K562 (cell line): ENCODE measurements around the gene RAB5B. TPM values are rescaled to one million over a fixed set of nuclear protein-coding genes. Genes with fewer than 3 reads are reported as not detected.

Experiments used
- ADNP ChIP-seq: fragments of 200-800 bp; sonication (Bioruptor generic); IDR thresholded peaks from 2 replicates; pipeline ENCODE4 v1.6.1; 2016; ENCODE audit warnings: missing genetic modification characterization, missing compliant biosample characterization
- BCOR ChIP-seq: fragments of 450-650 bp; IDR thresholded peaks from 2 replicates; pipeline ENCODE4 v1.6.1; 2016
- CBX1 ChIP-seq: sonication (generic); IDR thresholded peaks from 2 replicates; pipeline ENCODE4 v1.6.1; 2016; ENCODE audit warnings: antibody characterized with exemption, low read depth, mild to moderate bottlenecking
- CEBPB ChIP-seq: fragments of 450-650 bp; IDR thresholded peaks from 2 replicates; pipeline ENCODE4 v1.6.1; 2016; ENCODE audit warnings: missing genetic modification characterization, missing compliant biosample characterization
- ELK3 ChIP-seq: fragments of 450-650 bp; formaldehyde crosslinking; IDR thresholded peaks from 2 replicates; pipeline ENCODE4 v1.4.0; 2020; ENCODE audit warnings: mild to moderate bottlenecking
- FOXJ3 ChIP-seq: sonication (generic); formaldehyde crosslinking; IDR thresholded peaks from 2 replicates; pipeline ENCODE4 v1.4.0; 2020; ENCODE audit warnings: mild to moderate bottlenecking, missing genetic modification reagents
- FOXK1 ChIP-seq: sonication (generic); formaldehyde crosslinking; IDR thresholded peaks from 2 replicates; pipeline ENCODE4 v1.8.0; 2022; ENCODE audit warnings: missing genetic modification reagents, mild to moderate bottlenecking, borderline replicate concordance
- LARP7 ChIP-seq: fragments of 450-650 bp; IDR thresholded peaks from 2 replicates; pipeline ENCODE4 v1.6.1; 2016
- LEF1 ChIP-seq: fragments of 450-650 bp; IDR thresholded peaks from 2 replicates; pipeline ENCODE4 v1.6.1; 2016; ENCODE audit warnings: mild to moderate bottlenecking
- MAFK ChIP-seq: IDR thresholded peaks from 2 replicates; pipeline ENCODE4 v1.6.1; 2011; ENCODE audit warnings: low read length, improper control_type of control experiment
- MCM3 ChIP-seq: fragments of 450-650 bp; IDR thresholded peaks from 2 replicates; pipeline ENCODE4 v1.6.1; 2016
- MTA2 ChIP-seq: fragments of 450-650 bp; IDR thresholded peaks from 2 replicates; pipeline ENCODE4 v1.6.1; 2016; ENCODE audit warnings: low read depth
- POLR2A ChIP-seq: fragments of 450-650 bp; conservative IDR thresholded peaks from 2 replicates; pipeline ENCODE4 v1.6.1; 2016
- RB1 ChIP-seq: fragments of 450-650 bp; IDR thresholded peaks from 2 replicates; pipeline ENCODE4 v1.6.1; 2017; ENCODE audit warnings: low read depth, mild to moderate bottlenecking
- RBM17 ChIP-seq: fragments of 200-400 bp; formaldehyde crosslinking; IDR thresholded peaks from 2 replicates; pipeline ENCODE4 v1.6.1; 2017; ENCODE audit warnings: low read depth, mild to moderate bottlenecking, low read length, borderline replicate concordance
- SIN3B ChIP-seq: fragments of 450-650 bp; IDR thresholded peaks from 2 replicates; pipeline ENCODE4 v1.6.1; 2017; ENCODE audit warnings: low read depth, mild to moderate bottlenecking, moderate library complexity
- SMAD1 ChIP-seq: fragments of 150-350 bp; IDR thresholded peaks from 2 replicates; pipeline ENCODE4 v1.6.1; 2014; ENCODE audit warnings: low read length, low read depth; ENCODE audit not compliant: partially characterized antibody
- TAF15 ChIP-seq: fragments of 200-400 bp; formaldehyde crosslinking; IDR thresholded peaks from 2 replicates; pipeline ENCODE4 v1.6.1; 2017; ENCODE audit warnings: mild to moderate bottlenecking, low read depth, low read length, moderate library complexity
- TARDBP ChIP-seq: fragments of 450-650 bp; IDR thresholded peaks from 2 replicates; pipeline ENCODE4 v1.6.1; 2016
- ZNF212 ChIP-seq: fragments of 450-650 bp; formaldehyde crosslinking; IDR thresholded peaks from 2 replicates; pipeline ENCODE4 v1.4.0; 2020; ENCODE audit warnings: mild to moderate bottlenecking
- ZNF316 ChIP-seq: fragments of 450-650 bp; IDR thresholded peaks from 2 replicates; pipeline ENCODE4 v1.6.1; 2016
- ZNF668 ChIP-seq: fragments of 250-450 bp; sonication (Bioruptor Pico); IDR thresholded peaks from 2 replicates; pipeline ENCODE4 v1.8.0; 2022; ENCODE audit warnings: mild to moderate bottlenecking, inconsistent platforms
- ZNF699 ChIP-seq: fragments of 250-450 bp; sonication (Bioruptor Pico); IDR thresholded peaks from 2 replicates; pipeline ENCODE4 v1.8.0; 2021; ENCODE audit warnings: mild to moderate bottlenecking, moderate library complexity; ENCODE audit not compliant: insufficient replicate concordance
- ZNF740 ChIP-seq, 3 experiments: fragments of 200-800 bp in 1 of 3; sonication (Bioruptor generic) in 1 of 3; sonication (generic) in 1 of 3; formaldehyde crosslinking in 1 of 3; IDR thresholded peaks; 2 replicates each; pipeline versions ENCODE4 v1.6.1 to v1.8.0; 2016 to 2022; ENCODE audit warnings: mild to moderate bottlenecking in 2 of 3, missing compliant biosample characterization in 2 of 3, missing genetic modification characterization in 2 of 3, missing genetic modification reagents in 1 of 3
- ZNF75A ChIP-seq: fragments of 450-650 bp; formaldehyde crosslinking; IDR thresholded peaks from 2 replicates; pipeline ENCODE4 v1.4.0; 2020; ENCODE audit warnings: mild to moderate bottlenecking
- ZNF778 ChIP-seq: fragments of 450-650 bp; formaldehyde crosslinking; IDR thresholded peaks from 2 replicates; pipeline ENCODE4 v1.4.0; 2020; ENCODE audit warnings: mild to moderate bottlenecking, moderate library complexity
- polyA plus RNA-seq, 8 experiments: library from polyadenylated mRNA; depleted of rRNA in 4 of 8; stranded (reverse) in 5 of 8; unstranded in 3 of 8; fragments of >200 nt; fragmentation: Nextera tagmentation in 2 of 8; fragmentation: Illumina TruSeq in 1 of 8; extraction: Ambion mirVana in 2 of 8; extraction: Trizol in 1 of 8; gene quantifications; 2 replicates each; pipeline versions ENCODE4 v1.2.1 to v1.2.3, GENCODE V29; 2011 to 2014; ENCODE audit warnings: inconsistent platforms in 1 of 8, missing spikeins in 1 of 8
- total RNA-seq, 7 experiments: library from RNA; depleted of rRNA in 6 of 7; stranded (reverse); fragments of >200 nt in 6 of 7; fragmentation: Illumina TruSeq in 2 of 7; extraction: Trizol in 2 of 7; gene quantifications; 2 replicates each; pipeline versions ENCODE4 v1.2.1 to v1.2.3, GENCODE V29; 2011 to 2021; ENCODE audit warnings: low replicate concordance in 1 of 7
- TF ChIP-seq, protein P1 (sequence below): fragments of 250-450 bp; sonication (Bioruptor Pico); IDR thresholded peaks from 2 replicates; pipeline ENCODE4 v1.4.0; 2020; ENCODE audit warnings: mild to moderate bottlenecking, moderate library complexity
- TF ChIP-seq, protein P2 (sequence below): sonication (generic); formaldehyde crosslinking; IDR thresholded peaks from 2 replicates; pipeline ENCODE4 v1.8.0; 2022; ENCODE audit warnings: mild to moderate bottlenecking, missing genetic modification reagents

RAB5B gene
- total and polyA plus RNA-seq, 9 of the 15 experiments (the other 6 are each of a cell fraction or from before 2014, with no cell fraction given): 6.8 to 73.8 (median 25.2) TPM

- TF ChIP-seq, protein P1, sequence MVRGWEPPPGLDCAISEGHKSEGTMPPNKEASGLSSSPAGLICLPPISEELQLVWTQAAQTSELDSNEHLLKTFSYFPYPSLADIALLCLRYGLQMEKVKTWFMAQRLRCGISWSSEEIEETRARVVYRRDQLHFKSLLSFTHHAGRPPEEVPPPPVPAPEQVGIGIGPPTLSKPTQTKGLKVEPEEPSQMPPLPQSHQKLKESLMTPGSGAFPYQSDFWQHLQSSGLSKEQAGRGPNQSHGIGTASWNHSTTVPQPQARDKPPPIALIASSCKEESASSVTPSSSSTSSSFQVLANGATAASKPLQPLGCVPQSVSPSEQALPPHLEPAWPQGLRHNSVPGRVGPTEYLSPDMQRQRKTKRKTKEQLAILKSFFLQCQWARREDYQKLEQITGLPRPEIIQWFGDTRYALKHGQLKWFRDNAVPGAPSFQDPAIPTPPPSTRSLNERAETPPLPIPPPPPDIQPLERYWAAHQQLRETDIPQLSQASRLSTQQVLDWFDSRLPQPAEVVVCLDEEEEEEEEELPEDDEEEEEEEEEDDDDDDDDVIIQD: no peak
- TF ChIP-seq MCM3 (no peak), MAFK (no peak), RB1 (peak; percentile 14; the same call in 1 of the 2 replicates), ZNF212 (CRISPR knock-in tag) (no peak), ELK3 (no peak), ZNF699 (CRISPR knock-in tag) (no peak), FOXK1 (CRISPR knock-in tag) (0 out of 2 replicates have a peak, but pooled peaks have one; percentile 55), SIN3B (no peak), ZNF75A (CRISPR knock-in tag) (no peak), RBM17 (no peak), ZNF316 (0 out of 2 replicates have a peak, but pooled peaks have one; percentile 1), ADNP (tag) (no peak), LEF1 (0 out of 2 replicates have a peak, but pooled peaks have one; percentile 24), MTA2 (peak; percentile 61; the same call in 1 of the 2 replicates), ZNF778 (CRISPR knock-in tag) (no peak), FOXJ3 (no peak), TAF15 (no peak), CBX1 (no peak), BCOR (0 out of 2 replicates have a peak, but pooled peaks have one; percentile 59), TARDBP (0 out of 2 replicates have a peak, but pooled peaks have one; percentile 78), POLR2A (peak; percentile 59), ZNF668 (CRISPR knock-in tag) (no peak), CEBPB (tag) (no peak), ZNF740 (CRISPR knock-in tag; IDR thresholded peaks at IDR 0.05) (no peak; the same call in 1 of the 2 replicates), ZNF740 (tag; IDR thresholded peaks at IDR 0.05) (no peak), LARP7 (peak; percentile 98), SMAD1 (no peak)
- TF ChIP-seq, protein P2, sequence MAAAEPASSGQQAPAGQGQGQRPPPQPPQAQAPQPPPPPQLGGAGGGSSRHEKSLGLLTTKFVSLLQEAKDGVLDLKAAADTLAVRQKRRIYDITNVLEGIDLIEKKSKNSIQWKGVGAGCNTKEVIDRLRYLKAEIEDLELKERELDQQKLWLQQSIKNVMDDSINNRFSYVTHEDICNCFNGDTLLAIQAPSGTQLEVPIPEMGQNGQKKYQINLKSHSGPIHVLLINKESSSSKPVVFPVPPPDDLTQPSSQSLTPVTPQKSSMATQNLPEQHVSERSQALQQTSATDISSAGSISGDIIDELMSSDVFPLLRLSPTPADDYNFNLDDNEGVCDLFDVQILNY: no peak
Observed at GRCh38 chr12:55972911-55973598, 823 bp upstream of the RAB5B start (continued).
